ENCODE measurements around the gene DGKK.

GRCh38 chrX:50459615-50460014 lies 11.0 kb downstream of the DGKK start:
- TF ChIP-seq CTCF (IDR thresholded peaks at IDR 0.05) (no peak), EZH2 (IDR thresholded peaks at IDR 0.05; ENCODE audit: borderline replicate concordance, insufficient read depth, low read depth, low read length, poor library complexity, severe bottlenecking) (no peak)
